KOPT-K1 (cell line): Measurements from ENCODE around the gene RBMS3.

Experiments used
- H3K27ac ChIP-seq: fragments of 200-600 bp; sonication (generic); 2 replicates; pipeline ENCODE4 v1.5.1; 2016; ENCODE audit warnings: antibody characterized with exemption, mild to moderate bottlenecking, low read depth, low read length; ENCODE audit not compliant: poor library complexity, severe bottlenecking
- H3K36me3 ChIP-seq: fragments of 200-600 bp; sonication (generic); 2 replicates; pipeline ENCODE4 v1.5.1; 2017; ENCODE audit warnings: antibody characterized with exemption, mild to moderate bottlenecking, low read length, moderate library complexity; ENCODE audit not compliant: insufficient read depth
- H3K9me3 ChIP-seq: fragments of 200-600 bp; sonication (generic); 2 replicates; pipeline ENCODE4 v1.5.1; 2017; ENCODE audit warnings: antibody characterized with exemption, low read length, mild to moderate bottlenecking; ENCODE audit not compliant: insufficient read depth, poor library complexity, severe bottlenecking

Gene RBMS3

GRCh38 chr3:29949131-29949530, 668.3 kb downstream of the RBMS3 start:
- Histone ChIP-seq H3K9me3 (no peaks in the 10 kb centered on the region), H3K36me3 (no peaks in the 10 kb centered on the region)

DNA sequence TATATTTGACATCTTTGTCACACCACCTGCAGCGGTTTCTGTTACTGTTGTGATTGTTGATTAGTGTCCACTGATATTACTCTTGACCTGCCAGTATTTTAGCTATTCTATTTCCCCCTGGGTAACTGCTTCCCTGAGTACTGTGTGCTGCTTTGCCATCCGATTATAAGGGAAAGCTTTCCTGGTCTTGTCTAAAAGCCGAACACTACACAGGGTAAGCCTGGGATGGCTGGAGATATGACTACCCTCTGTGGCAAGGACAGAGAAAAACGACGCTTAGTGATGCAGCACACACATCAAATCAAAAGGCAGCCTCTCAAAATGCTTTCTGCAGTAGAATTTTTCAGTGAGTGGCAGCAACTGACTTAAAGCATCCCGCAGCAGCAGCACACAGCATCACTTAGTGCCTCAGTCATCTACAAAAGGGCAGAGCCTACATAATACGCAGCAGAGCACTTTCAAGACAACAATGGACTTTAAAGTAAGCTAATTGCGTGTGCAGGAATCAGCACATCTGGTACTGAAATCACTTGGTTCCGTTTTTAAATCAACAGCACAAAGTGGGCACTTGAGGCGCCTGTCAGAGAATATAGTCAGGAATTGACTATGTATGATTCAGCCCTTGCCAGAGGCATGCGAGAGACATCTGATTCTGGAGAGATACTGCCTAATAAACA, 669.2 kb downstream of the RBMS3 start:
- Histone ChIP-seq H3K9me3 (no peaks in the 10 kb centered on the region), H3K27ac (no peak overlapping the region), H3K36me3 (no peaks in the 10 kb centered on the region)

More at GRCh38 chr3:29949131-29949530, 668.3 kb downstream of the RBMS3 start:
- no peak overlapping the region for H3K27ac ChIP-seq

GRCh38 chr3:29952431-29952830, 671.6 kb downstream of the RBMS3 start:
- H3K36me3 ChIP-seq: no peaks in the 10 kb centered on the region

GRCh38 chr3:29955413-29955812, 674.5 kb downstream of the RBMS3 start:
- Histone ChIP-seq H3K9me3 (no peaks in the 10 kb centered on the region), H3K27ac (no peak overlapping the region), H3K36me3 (no peaks in the 10 kb centered on the region)

More at GRCh38 chr3:29952431-29952830, 671.6 kb downstream of the RBMS3 start:
- Histone ChIP-seq H3K9me3 (no peaks in the 10 kb centered on the region), H3K27ac (no peak overlapping the region)

- Histone ChIP-seq H3K36me3 (no peaks in the 10 kb centered on the region), H3K9me3 (no peaks in the 10 kb centered on the region), H3K27ac (no peak overlapping the region)
Measured at GRCh38 chr3:29958816-29959215, 677.9 kb downstream of the RBMS3 start.

DNA sequence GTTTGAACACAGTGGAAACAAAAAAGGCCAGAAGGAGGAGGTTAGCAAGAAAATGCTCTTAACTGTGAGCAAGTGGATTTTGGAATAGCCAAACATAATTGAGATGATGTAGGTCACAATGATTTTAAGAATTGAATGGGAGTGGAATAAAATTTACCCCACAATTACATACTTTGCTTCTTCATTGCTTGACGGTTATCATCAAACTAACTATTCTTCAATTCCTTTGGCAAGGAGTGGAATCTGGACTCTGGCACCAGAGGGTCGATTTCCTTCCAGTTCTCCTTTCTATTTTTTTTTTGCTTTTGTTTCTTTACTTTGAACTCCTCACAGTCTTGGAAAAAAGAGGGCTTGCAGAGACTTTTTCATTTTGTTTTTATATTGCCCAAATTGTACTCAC, 691.0 kb downstream of the RBMS3 start:
- Histone ChIP-seq H3K36me3 (no peaks in the 10 kb centered on the region), H3K27ac (no peak overlapping the region), H3K9me3 (no peaks in the 10 kb centered on the region)

DNA sequence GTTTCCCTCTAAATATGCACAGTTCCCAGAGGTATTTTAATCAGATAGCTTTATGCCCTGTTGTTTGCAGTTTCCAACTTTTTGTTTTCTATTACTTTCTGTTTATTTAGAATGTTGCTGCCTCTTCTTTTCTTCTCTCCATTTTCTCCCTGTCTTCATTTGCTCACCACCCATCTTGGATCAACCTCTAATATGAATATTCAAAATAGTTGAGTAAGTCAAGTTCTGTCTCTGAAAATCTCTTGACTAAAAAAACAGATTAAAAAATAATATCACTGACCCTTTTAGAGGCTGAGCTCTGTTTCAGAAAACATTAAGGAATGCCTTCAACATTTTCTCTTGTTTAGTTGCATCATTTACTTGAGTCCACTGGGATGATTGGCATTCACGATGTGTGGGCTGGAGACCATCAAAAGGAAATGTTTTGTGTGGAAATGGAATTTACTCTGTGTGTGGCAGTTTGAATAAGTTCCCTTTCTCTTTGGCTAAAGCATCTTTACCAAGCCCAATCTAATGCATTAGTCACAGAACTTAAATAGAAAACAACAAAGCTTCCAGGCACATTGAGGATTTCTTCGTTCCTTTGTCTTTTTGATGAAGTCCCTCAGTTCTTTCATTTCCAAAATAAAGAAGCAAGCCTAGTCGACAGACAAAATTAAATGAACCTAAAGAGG, 691.6 kb downstream of the RBMS3 start:
- H3K27ac ChIP-seq: no peak overlapping the region

GRCh38 chr3:29973763-29974162, 692.9 kb downstream of the RBMS3 start:
- H3K27ac ChIP-seq: no peak overlapping the region
- H3K36me3 ChIP-seq: no peaks in the 10 kb centered on the region
- H3K9me3 ChIP-seq: no peaks in the 10 kb centered on the region

More for the DNA sequence above, 691.6 kb downstream of the RBMS3 start:
- no peaks in the 10 kb centered on the region for H3K9me3 ChIP-seq
- H3K36me3 ChIP-seq: no peaks in the 10 kb centered on the region

DNA sequence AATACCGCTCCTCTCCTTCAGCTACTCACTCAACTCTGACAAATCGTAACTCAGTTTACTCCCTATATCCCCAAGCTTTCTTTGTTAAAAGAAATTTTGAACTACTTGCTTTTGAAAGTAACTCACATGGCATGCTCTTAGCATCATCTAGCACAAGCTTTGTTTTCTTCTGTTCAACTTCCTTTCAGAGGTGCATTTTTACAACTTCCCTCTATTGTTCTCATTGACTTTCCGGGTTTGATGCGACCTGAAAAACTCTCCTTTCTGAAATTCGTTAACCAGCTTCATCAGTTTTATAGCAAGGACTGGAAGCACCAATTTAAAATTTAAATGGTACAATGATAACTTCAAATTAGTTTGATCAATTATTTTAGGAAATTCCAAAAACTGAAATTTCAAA, 696.0 kb downstream of the RBMS3 start:
- Histone ChIP-seq H3K27ac (no peak overlapping the region), H3K36me3 (no peaks in the 10 kb centered on the region), H3K9me3 (no peaks in the 10 kb centered on the region)

- Histone ChIP-seq H3K9me3 (no peaks in the 10 kb centered on the region), H3K27ac (no peak overlapping the region), H3K36me3 (no peaks in the 10 kb centered on the region)
Measured at GRCh38 chr3:29977360-29977759, 696.5 kb downstream of the RBMS3 start.

GRCh38 chr3:29978036-29978435, 697.2 kb downstream of the RBMS3 start:
- H3K9me3 ChIP-seq: no peaks in the 10 kb centered on the region
- no peak overlapping the region for H3K27ac ChIP-seq

GRCh38 chr3:29991198-29991597, 710.3 kb downstream of the RBMS3 start:
- Histone ChIP-seq H3K9me3 (no peaks in the 10 kb centered on the region), H3K27ac (no peak overlapping the region), H3K36me3 (no peaks in the 10 kb centered on the region)

More at GRCh38 chr3:29978036-29978435, 697.2 kb downstream of the RBMS3 start:
- no peaks in the 10 kb centered on the region for H3K36me3 ChIP-seq

DNA sequence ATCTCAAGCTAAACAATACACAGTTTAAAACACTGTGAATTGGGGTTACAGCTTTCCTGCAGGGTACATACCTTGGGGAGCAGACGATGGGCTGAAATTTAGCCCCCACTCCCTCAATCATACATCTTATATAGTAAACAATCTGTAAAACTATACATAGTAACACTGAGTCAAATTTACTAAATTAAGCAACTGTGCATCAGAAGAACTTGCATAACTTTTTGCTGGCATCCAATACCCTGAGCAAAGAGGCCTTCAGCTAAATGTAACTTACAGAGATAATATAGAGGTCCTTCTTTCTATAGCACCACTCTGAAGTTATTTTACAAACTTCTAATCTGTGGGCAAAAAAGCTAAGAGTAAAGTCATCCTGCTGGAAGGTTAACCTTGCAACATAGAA, 721.9 kb downstream of the RBMS3 start:
- Histone ChIP-seq H3K27ac (no peak overlapping the region), H3K9me3 (no peaks in the 10 kb centered on the region), H3K36me3 (no peaks in the 10 kb centered on the region)

DNA sequence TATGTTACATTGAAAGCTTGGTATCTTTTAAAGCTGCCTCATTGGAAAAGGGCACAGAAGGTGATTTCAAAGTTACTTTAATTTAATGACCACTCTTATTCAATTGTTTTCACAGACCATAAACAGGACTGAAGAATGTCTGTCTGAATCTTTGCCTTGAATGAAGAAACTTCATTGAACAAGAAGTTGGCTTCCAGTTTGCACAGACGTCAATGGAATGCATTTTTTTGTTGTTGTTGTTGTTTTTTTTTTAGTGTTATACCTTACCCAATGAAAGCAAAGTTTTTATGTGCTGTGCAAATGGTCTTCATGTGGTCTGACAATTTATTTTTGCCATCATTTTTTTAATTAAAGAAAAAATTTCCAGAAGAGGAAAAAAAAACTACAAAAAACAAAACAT, 722.9 kb downstream of the RBMS3 start:
- Histone ChIP-seq H3K36me3 (no peaks in the 10 kb centered on the region), H3K27ac (no peak overlapping the region)

GRCh38 chr3:30004481-30004880, 723.6 kb downstream of the RBMS3 start:
- H3K27ac ChIP-seq: no peak overlapping the region
- H3K9me3 ChIP-seq: no peaks in the 10 kb centered on the region
- no peaks in the 10 kb centered on the region for H3K36me3 ChIP-seq

More for the DNA sequence above, 722.9 kb downstream of the RBMS3 start:
- H3K9me3 ChIP-seq: no peaks in the 10 kb centered on the region

GRCh38 chr3:30006111-30006510, 725.2 kb downstream of the RBMS3 start:
- H3K9me3 ChIP-seq: no peaks in the 10 kb centered on the region
- no peak overlapping the region for H3K27ac ChIP-seq
- no peaks in the 10 kb centered on the region for H3K36me3 ChIP-seq
